Activated CD8-positive, alpha-beta T cell treated with anti-CD3 and anti-CD28 coated beads, Interleukin-2, amount 10 ng/mL, durations not matched to agents 7 days and 5 days (primary cell): ENCODE measurements around the gene SCAND1. TPM values are rescaled to one million over a fixed set of nuclear protein-coding genes. Genes with fewer than 3 reads are reported as not detected.

Experiments
- ATAC-seq: fragments of 150-1000 bp; cut with Tn5 transposase; one replicate; pipeline ENCODE4 v1.10.0; 2021; ENCODE audit warnings: moderate library complexity
- CTCF ChIA-PET: fragments of 350-600 bp; sonication (Branson Sonifier 250); formaldehyde crosslinking; loops from one replicate; lab custom pipeline; 2021; ENCODE audit warnings: antibody characterized with exemption; lab: Charles Lee
- POLR2A ChIA-PET: fragments of 350-600 bp; sonication (Branson Sonifier 250); formaldehyde crosslinking; loops from one replicate; lab custom pipeline; 2021; ENCODE audit warnings: antibody characterized with exemption; lab: Charles Lee
- DNase-seq: peaks from one replicate; pipeline ENCODE4 v3.0.0-alpha.2; 2020
- H3K27ac Mint-ChIP-seq: one replicate; pipeline ENCODE4 v1.8.0; 2021; ENCODE audit warnings: mild to moderate bottlenecking, mixed read lengths
- H3K27me3 Mint-ChIP-seq: one replicate; pipeline ENCODE4 v1.8.0; 2021; ENCODE audit warnings: low read depth, mixed read lengths
- H3K36me3 Mint-ChIP-seq: one replicate; pipeline ENCODE4 v1.8.0; 2021; ENCODE audit warnings: low read depth, mixed read lengths
- H3K4me1 Mint-ChIP-seq: one replicate; pipeline ENCODE4 v1.8.0; 2021; ENCODE audit warnings: low read depth, mixed read lengths
- H3K4me3 Mint-ChIP-seq: one replicate; pipeline ENCODE4 v1.8.0; 2021; ENCODE audit warnings: mild to moderate bottlenecking, mixed read lengths
- H3K9me3 Mint-ChIP-seq: one replicate; pipeline ENCODE4 v1.8.0; 2022; ENCODE audit warnings: mixed read lengths; ENCODE audit not compliant: insufficient read depth
- total RNA-seq, 2 experiments: library from RNA; stranded (reverse); gene quantifications; one replicate each; pipeline ENCODE4 v1.2.3, GENCODE V29; 2021

The SCAND1 gene
- total RNA-seq, 2 experiments from 2014 or later = 63.2 to 64.7 TPM

DNA sequence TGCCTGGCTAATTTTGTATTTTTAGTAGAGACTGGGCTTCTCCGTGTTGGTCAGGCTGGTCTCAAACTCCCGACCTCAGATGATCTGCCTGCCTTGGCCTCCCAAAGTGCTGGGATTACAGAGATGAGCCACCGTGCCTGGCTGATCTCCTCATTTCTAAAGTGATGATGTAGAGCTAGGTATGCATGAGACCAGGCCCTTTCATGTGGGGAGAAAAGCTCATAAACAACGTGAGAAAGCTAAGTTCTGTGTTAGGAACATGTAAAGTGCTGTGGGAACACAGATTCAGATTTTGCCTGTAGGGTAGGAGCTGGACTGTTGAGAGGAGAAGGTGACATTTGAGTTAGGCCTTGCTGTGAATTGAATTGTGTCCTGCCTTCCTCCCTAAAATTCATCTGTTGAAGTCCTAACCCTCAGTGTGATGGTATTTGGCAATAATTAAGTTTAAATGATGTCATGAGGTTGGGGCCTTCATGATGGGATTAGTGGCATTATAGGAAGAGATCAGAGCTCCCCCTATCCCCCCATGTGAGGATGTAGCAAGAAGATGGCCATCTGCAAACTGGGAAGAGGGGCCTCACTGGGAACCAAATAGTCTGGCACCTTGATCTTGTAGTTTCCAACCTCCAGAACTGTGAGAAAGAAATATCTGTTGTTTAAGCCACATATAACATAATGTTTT lies 49.2 kb downstream of the SCAND1 start:
- POLR2A ChIA-PET = no interaction called here
- DNase-seq = no peak
- no peak for ATAC-seq
- no peaks in the 10 kb centered on the region for H3K27me3 Mint-ChIP-seq
- no peak overlapping the region for H3K27ac Mint-ChIP-seq
- no peaks in the 10 kb centered on the region for H3K9me3 Mint-ChIP-seq
- H3K36me3 Mint-ChIP-seq = peaks cover 32% of the 10 kb centered on the region
- peaks cover 12% of the 10 kb centered on the region for H3K4me1 Mint-ChIP-seq
- no peak overlapping the region for H3K4me3 Mint-ChIP-seq
- CTCF ChIA-PET = interaction anchor here (1.4 kb wide), 1 partner anchor 12 kb away, joined by 5 read pairs; no protein-coding TSS in a partner anchor

DNA sequence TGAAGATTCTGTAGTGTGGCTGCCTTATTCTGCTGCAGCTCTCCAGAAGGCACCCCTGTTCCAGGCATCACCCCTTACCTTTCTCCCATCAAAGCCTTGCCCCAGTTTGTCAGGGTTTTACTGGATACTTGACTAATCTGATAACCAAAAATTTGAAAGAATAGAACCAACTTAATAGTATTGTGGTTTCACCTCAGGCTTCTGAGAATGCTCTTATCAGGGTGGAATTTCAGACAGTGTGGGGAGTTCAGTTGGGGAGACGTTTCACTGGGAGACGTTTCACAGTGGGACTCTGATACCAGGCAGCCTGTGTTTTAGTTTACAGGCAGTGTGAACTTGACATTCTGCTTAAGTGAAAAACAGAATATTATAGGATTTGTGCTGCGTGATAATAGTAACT lies 50.5 kb downstream of the SCAND1 start:
- DNase-seq = no peak
- no peak for ATAC-seq
- ChIA-PET POLR2A (no interaction called here), CTCF (no interaction called here)
- no peaks in the 10 kb centered on the region for H3K9me3 Mint-ChIP-seq
- no peak overlapping the region for H3K4me3 Mint-ChIP-seq
- H3K36me3 Mint-ChIP-seq = peaks cover 35% of the 10 kb centered on the region
- H3K27ac Mint-ChIP-seq = no peak overlapping the region
- peaks cover 9% of the 10 kb centered on the region for H3K4me1 Mint-ChIP-seq
- no peaks in the 10 kb centered on the region for H3K27me3 Mint-ChIP-seq

Other genes with a start within 250 kb of the SCAND1 start
- 100 to 1,000 TPM; 333 to 358 TPM for gene RBM39, start 212.2 kb downstream of the SCAND1 start, total RNA-seq
- gene PHF20, start 182.5 kb downstream of the SCAND1 start, total RNA-seq = 10 to 100 TPM; 53.6 to 61.5 TPM
- gene CNBD2, start 14.1 kb upstream of the SCAND1 start, total RNA-seq = 1 to 10 TPM; 4.9 to 6.1 TPM
- not detected for gene EPB41L1, start 200.2 kb upstream of the SCAND1 start, total RNA-seq